ENCODE results near the gene CDC42BPB.

The CDC42BPB gene

GRCh38 chr14:102888748-102889147, 168.6 kb downstream of the CDC42BPB start:
- no peak for DNase-seq (ENCODE audit: low read depth in 4 of 4, low spot score in 1 of 4)

GRCh38 chr14:102885737-102886447, 171.5 kb downstream of the CDC42BPB start:
- no peak for DNase-seq (ENCODE audit: low read depth in 4 of 4, low spot score in 1 of 4)

- no peak for DNase-seq (ENCODE audit: low read depth in 4 of 4, low spot score in 1 of 4)
Measured at GRCh38 chr14:102883554-102883953, 173.8 kb downstream of the CDC42BPB start.

DNA sequence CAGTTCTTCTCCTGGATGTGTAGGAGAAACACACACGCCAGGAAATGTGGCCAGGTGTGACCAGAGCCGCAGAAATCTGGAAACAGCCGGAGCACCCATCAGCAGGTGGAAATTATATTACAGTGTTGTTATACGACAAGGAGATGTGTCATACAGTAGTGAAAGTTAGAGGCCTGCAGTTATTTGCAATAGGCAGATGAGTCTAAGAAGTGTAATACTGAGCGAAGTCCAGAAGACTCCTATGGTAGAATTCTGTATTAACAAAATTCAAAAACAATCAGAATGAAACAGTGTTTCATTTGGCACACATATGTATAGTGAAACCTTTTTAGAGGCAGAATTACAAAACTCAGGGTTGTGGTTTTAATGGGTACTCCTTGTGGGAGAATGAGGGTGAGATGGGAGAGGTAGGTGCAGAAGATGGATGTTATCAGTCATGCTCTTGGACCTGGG, 174.2 kb downstream of the CDC42BPB start:
- DNase-seq (ENCODE audit: low read depth in 4 of 4, low spot score in 1 of 4), result no peak
